Right lobe of liver (tissue), 4 donors: ENCODE measurements around the gene AFF2.

Experiments used
- POLR2A ChIP-seq: fragments of 450-650 bp; IDR thresholded peaks from one replicate; pipeline ENCODE4 v1.6.1; 2017; ENCODE audit warnings: antibody characterized with exemption, mild to moderate bottlenecking
- TF ChIP-seq, protein P1 (sequence below), 4 donors: fragments of 200-600 bp in 3 of 4; fragments of 450-650 bp in 1 of 4; IDR thresholded peaks; one replicate each; pipeline versions ENCODE4 v1.5.1 to v1.8.0; 2016 to 2022; ENCODE audit warnings: antibody characterized with exemption in 4 of 4, mild to moderate bottlenecking in 2 of 4
- donor health status: DM: no; HTN: no; CAD: no.
- donor health status: DM: no; HTN: no; CAD: no.
- donor health status: DM: no; HTN: yes; CAD: no.

- TF ChIP-seq, protein P1, sequence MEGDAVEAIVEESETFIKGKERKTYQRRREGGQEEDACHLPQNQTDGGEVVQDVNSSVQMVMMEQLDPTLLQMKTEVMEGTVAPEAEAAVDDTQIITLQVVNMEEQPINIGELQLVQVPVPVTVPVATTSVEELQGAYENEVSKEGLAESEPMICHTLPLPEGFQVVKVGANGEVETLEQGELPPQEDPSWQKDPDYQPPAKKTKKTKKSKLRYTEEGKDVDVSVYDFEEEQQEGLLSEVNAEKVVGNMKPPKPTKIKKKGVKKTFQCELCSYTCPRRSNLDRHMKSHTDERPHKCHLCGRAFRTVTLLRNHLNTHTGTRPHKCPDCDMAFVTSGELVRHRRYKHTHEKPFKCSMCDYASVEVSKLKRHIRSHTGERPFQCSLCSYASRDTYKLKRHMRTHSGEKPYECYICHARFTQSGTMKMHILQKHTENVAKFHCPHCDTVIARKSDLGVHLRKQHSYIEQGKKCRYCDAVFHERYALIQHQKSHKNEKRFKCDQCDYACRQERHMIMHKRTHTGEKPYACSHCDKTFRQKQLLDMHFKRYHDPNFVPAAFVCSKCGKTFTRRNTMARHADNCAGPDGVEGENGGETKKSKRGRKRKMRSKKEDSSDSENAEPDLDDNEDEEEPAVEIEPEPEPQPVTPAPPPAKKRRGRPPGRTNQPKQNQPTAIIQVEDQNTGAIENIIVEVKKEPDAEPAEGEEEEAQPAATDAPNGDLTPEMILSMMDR (IDR thresholded peaks at IDR 0.05) = no peak
- no peak for TF ChIP-seq POLR2A
These were observed 535.7 kb downstream of the AFF2 start for GRCh38 chrX:149036086-149036485.
